Aorta (tissue), 5 donors: ENCODE measurements around the gene PRKAG2. TPM values are rescaled to one million over a fixed set of nuclear protein-coding genes. Genes with fewer than 3 reads are reported as not detected.

ENCODE experiments used
- ATAC-seq: fragments of 200-7000 bp; cut with Tn5 transposase; one replicate; pipeline ENCODE4 v1.9.1; 2022; ENCODE audit warnings: moderate library complexity; ENCODE audit not compliant: low FRiP score
- DNase-seq, 2 donors: peaks; one replicate each; pipeline ENCODE4 v3.0.0-alpha.2; 2020
- H3K27ac ChIP-seq, 2 donors: one replicate each; pipeline ENCODE4 v1.5.1; 2013; ENCODE audit warnings: low read length in 2 of 2, mild to moderate bottlenecking in 2 of 2, moderate library complexity in 2 of 2, control low read depth in 1 of 2, inconsistent platforms in 1 of 2, low read depth in 1 of 2
- H3K27me3 ChIP-seq, 2 donors: one replicate each; pipeline ENCODE4 v1.6.1; 2013; ENCODE audit warnings: control low read depth in 1 of 2, low read length in 1 of 2, mild to moderate bottlenecking in 1 of 2, moderate library complexity in 1 of 2; ENCODE audit not compliant: insufficient read depth in 2 of 2, control insufficient read depth in 1 of 2
- H3K36me3 ChIP-seq, 2 donors: one replicate each; pipeline ENCODE4 v1.6.1; 2013; ENCODE audit warnings: control low read depth in 1 of 2, low read length in 1 of 2, mild to moderate bottlenecking in 1 of 2; ENCODE audit not compliant: insufficient read depth in 2 of 2, control insufficient read depth in 1 of 2
- H3K4me1 ChIP-seq, 2 donors: one replicate each; pipeline ENCODE4 v1.6.1; 2013; ENCODE audit warnings: low read length in 2 of 2, control low read depth in 1 of 2, mild to moderate bottlenecking in 1 of 2, moderate library complexity in 1 of 2; ENCODE audit not compliant: insufficient read depth in 2 of 2, control insufficient read depth in 1 of 2
- H3K4me3 ChIP-seq, 2 donors: one replicate each; pipeline ENCODE4 v1.5.1; 2013; ENCODE audit warnings: low read length in 2 of 2, control low read depth in 1 of 2, mild to moderate bottlenecking in 1 of 2
- H3K9me3 ChIP-seq: one replicate; pipeline ENCODE4 v1.6.1; 2013; ENCODE audit warnings: mild to moderate bottlenecking, low read length; ENCODE audit not compliant: control insufficient read depth
- WGBS, 2 donors: extraction: QIAGEN DNeasy Blood & Tissue Kit; methylation state at CpG; one replicate each; pipeline ENCODE4 v1.1.7; 2013; 5-methylcytosine and 5-hydroxymethylcytosine counted together
- intact Hi-C, 2 donors: fragments of 100-400 bp; cut with DNase I; formaldehyde crosslinking; loops; one replicate each; pipeline versions ENCODE4 v1.14.2 to v1.15.0; 2022
- polyA plus RNA-seq, 2 donors: library from polyadenylated mRNA; stranded (reverse); fragments of 200-250 nt; gene quantifications; one replicate each; pipeline ENCODE4 v1.2.3, GENCODE V29; 2013
- total RNA-seq, 2 donors: library from RNA; stranded (reverse); fragmentation: NEBNext Ultra II Directional; extraction: Animal tissue kit (Norgen Biotek cat#: 25700); gene quantifications; one replicate each; pipeline ENCODE4 v1.2.1, GENCODE V29; 2021
- donor health status: healthy with polysubstance abuse.
- donor health status: Bipolar disorder and iron deficiency.
- donor health status: DM: no; HTN: no; CAD: no.
- donor health status: DM: no; HTN: no; CAD: no.
- donor health status: DM: yes; HTN: yes; CAD: no.

Gene PRKAG2
- total and polyA plus RNA-seq, 4 donors: 34.0 to 69.9 (median 52.6) TPM

DNA sequence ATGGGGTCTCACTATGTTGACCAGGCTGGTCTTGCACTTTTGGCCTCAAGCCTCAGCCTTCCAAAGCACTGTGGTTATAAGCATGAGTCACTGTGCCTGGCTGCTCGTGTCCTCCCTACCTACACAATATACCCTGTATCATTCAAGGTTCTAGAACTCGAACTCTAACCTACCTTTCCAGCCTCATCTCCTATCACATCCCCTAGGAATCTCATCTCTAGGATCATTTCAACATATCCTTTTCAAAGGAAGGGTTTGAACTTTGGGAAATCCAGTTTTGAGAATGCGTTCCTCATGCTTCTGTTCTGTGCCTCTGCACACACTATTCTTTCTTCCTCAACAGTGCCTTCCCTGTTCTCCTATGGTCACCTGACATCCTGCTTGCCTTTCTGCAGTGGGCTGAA is 269.4 kb downstream of the PRKAG2 start:
- Histone ChIP-seq H3K4me3 (no peak overlapping the region), H3K36me3 (no peaks in the 10 kb centered on the region), H3K27me3 (no peaks in the 10 kb centered on the region), H3K4me1 (peaks cover 0 to 2% of the 10 kb centered on the region in 2 donors), H3K27ac (no peak overlapping the region), H3K9me3 (no peaks in the 10 kb centered on the region)
- ATAC-seq (no peak), DNase-seq (no peak)
- 64 to 65% methylated on average over 3 of the region's 3 CpGs for WGBS, 2 donors
- intact Hi-C loops: no loop called here

DNA sequence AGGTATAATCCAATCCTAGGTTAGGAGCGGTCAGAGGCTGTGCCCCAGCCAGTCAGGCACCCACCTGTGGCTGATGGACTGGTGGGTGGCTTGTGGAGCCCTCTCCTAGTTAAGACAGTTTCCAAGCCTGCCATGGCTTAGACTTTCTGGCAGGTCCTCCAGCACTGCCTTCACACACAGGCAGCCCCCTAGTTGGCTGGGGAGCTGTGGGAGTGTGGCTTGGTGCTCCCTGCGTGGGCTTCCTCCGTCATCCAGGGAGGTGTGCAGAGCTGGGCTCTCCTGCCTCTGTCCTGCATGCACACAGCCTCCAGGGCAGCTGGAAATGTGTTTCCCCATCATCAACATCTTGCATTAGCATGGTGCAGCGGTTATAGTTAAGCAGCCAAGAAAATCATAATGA is 273.0 kb downstream of the PRKAG2 start:
- no peak for DNase-seq
- H3K36me3 ChIP-seq: no peaks in the 10 kb centered on the region
- no peaks in the 10 kb centered on the region for H3K9me3 ChIP-seq
- H3K27me3 ChIP-seq: no peaks in the 10 kb centered on the region
- no peak overlapping the region for H3K4me3 ChIP-seq
- no peak overlapping the region for H3K27ac ChIP-seq
- 98 to 99% methylated on average over 4 of the region's 4 CpGs for WGBS, 2 donors
- ATAC-seq: no peak
- H3K4me1 ChIP-seq: peaks cover 4% of the 10 kb centered on the region in 2 donors
- intact Hi-C loops: no loop called here

DNA sequence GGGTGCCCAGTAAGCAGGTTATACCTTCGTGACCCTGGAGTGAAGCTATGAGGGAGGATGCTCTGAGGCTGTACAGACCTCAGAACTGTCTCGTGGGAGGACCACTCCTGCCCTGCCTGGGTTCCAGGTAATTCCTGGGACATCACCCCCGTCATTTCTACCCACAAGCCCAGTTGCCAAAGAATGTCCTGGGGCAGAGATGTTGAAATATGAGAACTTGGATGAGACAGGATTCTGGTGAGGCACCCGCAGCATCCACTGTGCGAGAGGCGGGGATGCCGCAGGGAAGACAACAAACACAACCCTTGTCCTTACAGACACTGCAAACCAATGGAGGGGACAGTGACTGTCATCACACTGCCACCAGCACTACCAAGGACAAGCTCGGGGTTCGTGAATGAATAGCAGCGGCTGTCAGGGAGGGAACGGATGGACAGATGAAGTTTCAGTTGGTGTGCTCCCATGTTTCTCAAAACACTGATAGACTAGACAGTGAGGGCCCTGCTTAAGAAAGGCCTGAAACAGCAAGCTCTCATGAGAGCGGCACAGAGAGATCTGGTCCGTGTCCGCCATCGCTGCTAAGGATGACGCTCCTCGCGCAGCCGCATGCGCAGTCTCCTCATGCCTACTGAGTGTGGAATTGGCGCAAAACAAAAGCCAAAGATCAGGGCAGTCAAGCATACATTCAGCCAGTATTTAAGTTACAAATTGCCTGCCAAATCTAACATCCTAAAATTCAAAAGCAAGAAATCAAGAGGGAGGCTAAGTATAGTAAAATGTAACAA is 275.2 kb downstream of the PRKAG2 start:
- Histone ChIP-seq H3K27ac (no peak overlapping the region), H3K36me3 (no peaks in the 10 kb centered on the region), H3K9me3 (no peaks in the 10 kb centered on the region), H3K4me1 (peaks cover 4 to 5% of the 10 kb centered on the region in 2 donors), H3K4me3 (no peak overlapping the region), H3K27me3 (no peaks in the 10 kb centered on the region)
- DNase-seq (no peak), ATAC-seq (no peak)
- WGBS, 2 donors: 92% methylated on average over 21 of the region's 21 CpGs
- intact Hi-C loops: no loop called here

DNA sequence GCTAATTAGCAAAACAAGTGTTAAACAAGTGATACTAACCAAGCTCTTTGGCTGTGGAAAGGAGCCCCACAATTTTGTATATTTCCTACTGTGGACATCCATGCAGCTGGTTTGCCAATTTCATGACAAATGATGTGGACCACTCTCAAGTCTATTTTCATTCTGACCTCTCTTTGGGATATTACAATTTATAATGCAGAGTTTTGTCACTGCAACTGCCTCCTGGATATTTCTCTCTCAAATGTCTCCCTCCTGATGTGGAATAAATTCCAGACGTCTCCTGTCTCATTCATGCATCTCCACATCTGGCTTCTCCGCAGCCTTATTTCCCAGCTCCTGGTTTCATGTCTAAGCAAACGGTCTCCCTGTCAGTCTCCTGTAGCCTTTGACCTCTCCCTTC is 276.6 kb downstream of the PRKAG2 start:
- DNase-seq (no peak), ATAC-seq (peak; percentile 4)
- Histone ChIP-seq H3K36me3 (no peaks in the 10 kb centered on the region), H3K9me3 (no peaks in the 10 kb centered on the region), H3K27ac (peak overlapping the region in 1 of 2 donors; percentile 43), H3K4me1 (peaks cover 4 to 5% of the 10 kb centered on the region in 2 donors), H3K4me3 (peak overlapping the region in 1 of 2 donors; percentile 2), H3K27me3 (no peaks in the 10 kb centered on the region)
- 46 to 49% methylated on average over 3 of the region's 3 CpGs for WGBS, 2 donors
- intact Hi-C loops: no loop called here

DNA sequence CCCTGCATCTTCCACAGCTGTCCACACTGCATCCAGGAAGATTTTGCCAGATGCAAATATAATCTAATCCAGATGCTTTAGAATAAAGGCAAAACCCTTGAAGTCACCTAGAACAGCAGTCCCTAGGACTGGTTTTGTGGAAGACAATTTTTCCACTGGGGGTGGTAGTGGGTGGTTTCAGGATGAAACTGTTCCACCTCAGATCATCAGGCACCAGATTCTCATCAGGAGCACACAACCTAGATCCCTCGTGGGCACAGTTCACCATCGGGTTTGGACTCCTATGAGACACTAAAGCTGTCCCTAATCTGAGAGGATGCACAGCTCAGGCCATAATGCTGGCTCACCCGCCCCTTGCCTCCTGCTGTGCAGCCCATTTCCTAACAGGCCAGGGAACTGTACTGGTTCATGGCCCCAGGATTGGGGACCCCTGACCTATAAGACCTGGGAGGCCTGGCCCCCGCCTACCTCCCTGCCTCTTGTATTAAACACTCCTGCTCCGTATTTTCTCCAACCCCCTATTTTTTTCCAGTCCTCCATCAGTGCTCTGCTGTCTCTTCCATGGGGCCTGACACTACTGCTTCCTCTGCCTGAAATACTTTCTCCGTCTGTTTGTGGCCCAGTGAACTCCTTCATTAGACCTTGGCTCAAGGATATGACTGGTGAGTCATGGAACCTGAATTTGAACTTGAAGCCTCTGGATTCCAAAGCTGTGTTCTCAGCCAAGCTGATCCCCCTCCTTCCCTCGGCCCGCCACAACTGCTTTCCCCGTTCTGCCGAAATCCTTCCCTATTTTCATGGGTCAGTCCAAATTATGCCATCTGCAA is 277.3 kb downstream of the PRKAG2 start:
- Histone ChIP-seq H3K27ac (peak overlapping the region; percentile 67 to 98), H3K4me1 (peaks cover 4 to 5% of the 10 kb centered on the region in 2 donors), H3K4me3 (peak overlapping the region in 1 of 2 donors; percentile 2), H3K9me3 (no peaks in the 10 kb centered on the region), H3K36me3 (no peaks in the 10 kb centered on the region), H3K27me3 (no peaks in the 10 kb centered on the region)
- ATAC-seq: peak; percentile 87
- peak; percentile 60 to 81 for DNase-seq
- 21% methylated on average over 10 of the region's 10 CpGs for WGBS, 2 donors
- intact Hi-C loops: no loop called here

DNA sequence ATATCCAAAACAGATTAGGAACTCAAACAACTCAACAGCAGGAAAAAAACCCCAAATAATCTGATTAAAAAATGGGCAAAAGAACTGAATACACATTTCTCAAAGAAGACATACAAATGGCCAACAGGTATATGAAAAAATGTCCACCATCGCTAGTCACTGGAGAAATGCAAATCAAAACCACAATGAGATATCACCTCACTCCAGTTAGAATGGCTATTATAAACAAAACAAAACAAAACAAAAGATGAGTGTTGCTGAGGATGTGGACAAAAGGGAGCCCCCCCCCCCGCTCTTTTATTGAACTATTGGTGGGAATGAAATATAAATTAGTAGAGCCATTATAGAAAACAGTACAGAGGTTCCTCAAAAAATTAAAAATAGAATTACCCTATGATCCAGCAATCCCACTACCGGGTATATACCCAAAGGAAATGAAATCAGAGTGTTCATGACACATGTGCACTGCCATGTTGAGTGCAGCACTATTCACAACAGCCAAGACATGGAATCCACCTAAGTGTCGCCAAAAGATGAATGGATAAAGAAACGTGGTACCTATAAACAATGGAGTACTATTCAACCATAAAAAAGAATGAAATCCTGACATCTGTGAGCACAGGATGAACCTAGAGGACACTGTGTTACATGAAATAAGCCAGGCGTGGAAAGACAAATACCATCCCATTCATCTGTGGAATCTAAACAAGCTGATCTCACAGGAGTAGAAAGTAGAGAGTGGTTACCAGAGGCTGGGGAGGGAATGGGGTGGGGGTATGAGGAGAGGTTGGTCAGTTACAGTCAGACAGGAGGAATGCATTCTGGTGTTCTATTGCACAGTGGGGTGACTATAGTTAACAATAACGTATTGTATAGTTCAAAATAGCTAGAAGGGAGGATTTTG is 279.1 kb downstream of the PRKAG2 start:
- no peaks in the 10 kb centered on the region for H3K9me3 ChIP-seq
- 80 to 86% methylated on average over 7 of the region's 7 CpGs for WGBS, 2 donors
- no peaks in the 10 kb centered on the region for H3K36me3 ChIP-seq
- H3K4me1 ChIP-seq: peaks cover 4 to 5% of the 10 kb centered on the region in 2 donors
- ATAC-seq (no peak), DNase-seq (no peak)
- H3K27ac ChIP-seq: no peak overlapping the region
- H3K4me3 ChIP-seq: no peak overlapping the region
- H3K27me3 ChIP-seq: no peaks in the 10 kb centered on the region
- intact Hi-C loops: no loop called here

DNA sequence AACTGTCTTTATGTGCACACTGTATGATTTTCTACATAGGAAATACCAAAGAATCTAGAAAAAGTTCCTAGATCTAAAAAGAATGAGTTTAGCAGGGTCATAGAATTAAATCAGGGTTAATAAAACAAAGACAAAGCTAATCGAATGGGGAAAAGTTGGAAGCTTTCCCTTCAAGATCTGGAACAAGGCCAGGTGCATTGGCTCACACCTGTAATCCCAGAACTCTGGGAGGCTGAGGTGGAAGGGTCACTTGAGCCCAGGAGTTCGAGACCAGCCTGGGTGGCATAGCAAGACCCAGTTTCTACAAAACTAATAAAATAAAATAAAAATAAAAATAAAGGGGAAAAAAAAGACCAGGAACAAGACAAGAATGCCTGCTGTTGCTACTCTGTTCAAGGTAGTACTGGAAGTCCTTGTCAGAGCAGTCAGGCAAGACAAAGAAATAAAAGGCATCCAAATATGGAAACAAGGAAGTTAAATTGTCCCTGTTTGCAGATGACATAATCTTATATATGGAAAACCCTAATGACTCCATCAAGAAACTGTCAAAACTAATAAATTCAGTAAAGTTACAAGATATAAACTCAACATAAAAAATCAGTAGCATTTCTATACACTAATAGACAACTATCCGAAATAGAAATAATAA is 281.1 kb downstream of the PRKAG2 start:
- Histone ChIP-seq H3K27ac (no peak overlapping the region), H3K36me3 (no peaks in the 10 kb centered on the region), H3K4me1 (peaks cover 5 to 8% of the 10 kb centered on the region in 2 donors), H3K27me3 (no peaks in the 10 kb centered on the region), H3K4me3 (no peak overlapping the region), H3K9me3 (no peaks in the 10 kb centered on the region)
- ATAC-seq (no peak), DNase-seq (no peak)
- intact Hi-C loops: no loop called here
- WGBS, 2 donors: 65% methylated on average over 3 of the region's 3 CpGs
